ENCODE measurements around the gene HINT1. TPM values are rescaled to one million over a fixed set of nuclear protein-coding genes. Genes with fewer than 3 reads are reported as not detected.

The HINT1 gene
- total RNA-seq, 1 donor = 134 TPM

GRCh38 chr5:131160134-131160533, 4.9 kb downstream of the HINT1 start:
- Histone ChIP-seq H3K27me3 (ENCODE audit: insufficient read depth, low read length) (no peaks in the 10 kb centered on the region), H3K27ac (ENCODE audit: low read depth, low read length) (no peak overlapping the region), H3K36me3 (ENCODE audit: insufficient read depth, low read length) (peaks cover 37% of the 10 kb centered on the region), H3K79me2 (ENCODE audit: insufficient read depth, low read length) (peaks cover 55% of the 10 kb centered on the region), H3K4me1 (ENCODE audit: insufficient read depth, low read length) (peaks cover 4% of the 10 kb centered on the region), H3K9me3 (ENCODE audit: low read depth, low read length) (no peaks in the 10 kb centered on the region), H3K4me2 (ENCODE audit: insufficient read depth, low read length) (no peak overlapping the region), H3K4me3 (ENCODE audit: insufficient read depth, low read length) (no peak overlapping the region), H4K20me1 (ENCODE audit: insufficient read depth, low read length) (peaks cover 5% of the 10 kb centered on the region), H2AFZ (ENCODE audit: low read length) (no peak overlapping the region)
- DNase-seq (ENCODE audit: insufficient read length, low spot score, missing footprints) = no peak
- no peak for TF ChIP-seq CTCF (IDR thresholded peaks at IDR 0.05; ENCODE audit: extremely low read depth, low read depth, low read length)

GRCh38 chr5:131156957-131157356, 8.1 kb downstream of the HINT1 start:
- H3K27me3 ChIP-seq (ENCODE audit: insufficient read depth, low read length) = no peaks in the 10 kb centered on the region
- H3K4me1 ChIP-seq (ENCODE audit: insufficient read depth, low read length) = no peaks in the 10 kb centered on the region
- H3K27ac ChIP-seq (ENCODE audit: low read depth, low read length) = no peak overlapping the region
- H3K9me3 ChIP-seq (ENCODE audit: low read depth, low read length) = no peaks in the 10 kb centered on the region
- peaks cover 27% of the 10 kb centered on the region for H3K79me2 ChIP-seq (ENCODE audit: insufficient read depth, low read length)
- no peak overlapping the region for H3K4me3 ChIP-seq (ENCODE audit: insufficient read depth, low read length)
- peaks cover 5% of the 10 kb centered on the region for H4K20me1 ChIP-seq (ENCODE audit: insufficient read depth, low read length)
- H2AFZ ChIP-seq (ENCODE audit: low read length) = no peak overlapping the region
- DNase-seq (ENCODE audit: insufficient read length, low spot score, missing footprints) = no peak
- peaks cover 31% of the 10 kb centered on the region for H3K36me3 ChIP-seq (ENCODE audit: insufficient read depth, low read length)
- TF ChIP-seq CTCF (IDR thresholded peaks at IDR 0.05; ENCODE audit: extremely low read depth, low read depth, low read length) = no peak
- no peak overlapping the region for H3K4me2 ChIP-seq (ENCODE audit: insufficient read depth, low read length)

GRCh38 chr5:131156385-131156784, 8.7 kb downstream of the HINT1 start:
- no peak for DNase-seq (ENCODE audit: insufficient read length, low spot score, missing footprints)
- Histone ChIP-seq H3K4me2 (ENCODE audit: insufficient read depth, low read length) (no peak overlapping the region), H3K9me3 (ENCODE audit: low read depth, low read length) (no peaks in the 10 kb centered on the region), H3K27ac (ENCODE audit: low read depth, low read length) (no peak overlapping the region), H3K4me3 (ENCODE audit: insufficient read depth, low read length) (no peak overlapping the region), H3K27me3 (ENCODE audit: insufficient read depth, low read length) (no peaks in the 10 kb centered on the region), H3K4me1 (ENCODE audit: insufficient read depth, low read length) (no peaks in the 10 kb centered on the region), H3K36me3 (ENCODE audit: insufficient read depth, low read length) (peaks cover 27% of the 10 kb centered on the region), H4K20me1 (ENCODE audit: insufficient read depth, low read length) (peaks cover 5% of the 10 kb centered on the region), H2AFZ (ENCODE audit: low read length) (no peak overlapping the region), H3K79me2 (ENCODE audit: insufficient read depth, low read length) (peaks cover 22% of the 10 kb centered on the region)
- no peak for TF ChIP-seq CTCF (IDR thresholded peaks at IDR 0.05; ENCODE audit: extremely low read depth, low read depth, low read length)

- DNase-seq (ENCODE audit: insufficient read length, low spot score, missing footprints) = no peak
- H3K4me2 ChIP-seq (ENCODE audit: insufficient read depth, low read length) = no peak overlapping the region
- TF ChIP-seq CTCF (IDR thresholded peaks at IDR 0.05; ENCODE audit: extremely low read depth, low read depth, low read length) = no peak
- no peaks in the 10 kb centered on the region for H4K20me1 ChIP-seq (ENCODE audit: insufficient read depth, low read length)
- H3K4me3 ChIP-seq (ENCODE audit: insufficient read depth, low read length) = no peak overlapping the region
- no peaks in the 10 kb centered on the region for H3K9me3 ChIP-seq (ENCODE audit: low read depth, low read length)
- no peaks in the 10 kb centered on the region for H3K27me3 ChIP-seq (ENCODE audit: insufficient read depth, low read length)
- H3K27ac ChIP-seq (ENCODE audit: low read depth, low read length) = no peak overlapping the region
- H3K79me2 ChIP-seq (ENCODE audit: insufficient read depth, low read length) = no peaks in the 10 kb centered on the region
- H3K36me3 ChIP-seq (ENCODE audit: insufficient read depth, low read length) = no peaks in the 10 kb centered on the region
- H3K4me1 ChIP-seq (ENCODE audit: insufficient read depth, low read length) = no peaks in the 10 kb centered on the region
- H2AFZ ChIP-seq (ENCODE audit: low read length) = no peak overlapping the region
These were observed 13.8 kb downstream of the HINT1 start for GRCh38 chr5:131151216-131151615.

Measured in osteoblast (primary cell).